HG02678 (cell line): Measurements from ENCODE around the gene MYLK.

Source experiments
- ATAC-seq: cut with Tn5 transposase; IDR thresholded peaks from one replicate; pipeline ENCODE4 v1.9.1; 2021; ENCODE audit warnings: mild to moderate bottlenecking, moderate library complexity; ENCODE audit not compliant: unreplicated experiment

Gene MYLK

GRCh38 chr3:123877466-123877865, 6.7 kb downstream of the MYLK start:
- ATAC-seq = no peak

- no peak for ATAC-seq
These were observed 7.3 kb downstream of the MYLK start for GRCh38 chr3:123876858-123877257.

GRCh38 chr3:123872621-123873020, 11.5 kb downstream of the MYLK start:
- ATAC-seq = no peak

- ATAC-seq = no peak
These were observed 12.2 kb downstream of the MYLK start for GRCh38 chr3:123871946-123872345.

- no peak for ATAC-seq
These were observed 14.1 kb downstream of the MYLK start for GRCh38 chr3:123870033-123870432.

GRCh38 chr3:123869165-123869564, 15.0 kb downstream of the MYLK start:
- no peak for ATAC-seq

- ATAC-seq = no peak
These were observed 19.4 kb downstream of the MYLK start for GRCh38 chr3:123864706-123865105.

- ATAC-seq = no peak
These were observed 22.0 kb downstream of the MYLK start for GRCh38 chr3:123862152-123862551.

GRCh38 chr3:123861081-123861836, 22.9 kb downstream of the MYLK start:
- ATAC-seq = no peak

GRCh38 chr3:123859177-123859576, 25.0 kb downstream of the MYLK start:
- no peak for ATAC-seq

- ATAC-seq = no peak
These were observed 29.2 kb downstream of the MYLK start for GRCh38 chr3:123854905-123855304.

GRCh38 chr3:123853686-123854372, 30.3 kb downstream of the MYLK start:
- ATAC-seq = no peak

- ATAC-seq = no peak
These were observed 36.9 kb downstream of the MYLK start for GRCh38 chr3:123847209-123847608.

GRCh38 chr3:123843668-123844067, 40.5 kb downstream of the MYLK start:
- ATAC-seq = no peak

GRCh38 chr3:123842711-123843110, 41.4 kb downstream of the MYLK start:
- no peak for ATAC-seq

- no peak for ATAC-seq
These were observed 42.5 kb downstream of the MYLK start for GRCh38 chr3:123841476-123842238.

GRCh38 chr3:123840961-123841360, 43.2 kb downstream of the MYLK start:
- ATAC-seq = no peak

GRCh38 chr3:123837858-123838257, 46.3 kb downstream of the MYLK start:
- ATAC-seq = no peak

- no peak for ATAC-seq
These were observed 49.5 kb downstream of the MYLK start for GRCh38 chr3:123834631-123835030.

GRCh38 chr3:123833398-123833785, 50.7 kb downstream of the MYLK start:
- no peak for ATAC-seq

GRCh38 chr3:123832692-123833397, 51.3 kb downstream of the MYLK start:
- ATAC-seq = no peak
